Inflammatory macrophage treated with lipopolysaccharide for 1 hour (primary cell): ENCODE results near the gene PRTFDC1.
"Not testable (repeated sequence)": the region's sequence is repeated elsewhere in the genome, so short reads cannot be mapped to it uniquely, and the experiment has no call there.

ENCODE experiments used
- DNase-seq, 2 donors: peaks; one replicate each; pipeline ENCODE4 v3.0.0-alpha.2; 2020 to 2022

PRTFDC1 gene

GRCh38 chr10:24963521-24964041 is 11.2 kb upstream of the PRTFDC1 start:
- DNase-seq, result no peak

- no peak for DNase-seq
Observed at GRCh38 chr10:24962995-24963394, 10.6 kb upstream of the PRTFDC1 start.

- DNase-seq, result no peak
Observed at GRCh38 chr10:24961582-24961981, 9.2 kb upstream of the PRTFDC1 start.

GRCh38 chr10:24959382-24959730 is 7.0 kb upstream of the PRTFDC1 start:
- no peak for DNase-seq

- DNase-seq, result no peak
Observed at GRCh38 chr10:24958721-24959381, 6.4 kb upstream of the PRTFDC1 start.

- peak; percentile 9 to 46 for DNase-seq
Observed at GRCh38 chr10:24958091-24958720, 5.8 kb upstream of the PRTFDC1 start.

- DNase-seq, result not testable (repeated sequence)
Observed at GRCh38 chr10:24957624-24958051, 5.2 kb upstream of the PRTFDC1 start.

GRCh38 chr10:24953675-24954074 is 1.3 kb upstream of the PRTFDC1 start:
- no peak for DNase-seq

GRCh38 chr10:24952707-24953645 is 570 bp upstream of the PRTFDC1 start:
- no peak for DNase-seq

GRCh38 chr10:24951201-24952142 is 934 bp downstream of the PRTFDC1 start:
- no peak for DNase-seq

GRCh38 chr10:24950439-24950838 is 2.0 kb downstream of the PRTFDC1 start:
- no peak for DNase-seq

- no peak for DNase-seq
Observed at GRCh38 chr10:24949616-24950015, 2.8 kb downstream of the PRTFDC1 start.

GRCh38 chr10:24947304-24948097 is 4.9 kb downstream of the PRTFDC1 start:
- no peak for DNase-seq

- no peak for DNase-seq
Observed at GRCh38 chr10:24944512-24945255, 7.7 kb downstream of the PRTFDC1 start.

- no peak for DNase-seq
Observed at GRCh38 chr10:24938525-24938924, 13.9 kb downstream of the PRTFDC1 start.

GRCh38 chr10:24938076-24938475 is 14.3 kb downstream of the PRTFDC1 start:
- no peak for DNase-seq

GRCh38 chr10:24935504-24936292 is 16.7 kb downstream of the PRTFDC1 start:
- DNase-seq, result peak in 1 of 2 donors; percentile 17

- no peak for DNase-seq
Observed at GRCh38 chr10:24931236-24931635, 21.2 kb downstream of the PRTFDC1 start.

- no peak for DNase-seq
Observed at GRCh38 chr10:24930427-24930826, 22.0 kb downstream of the PRTFDC1 start.

GRCh38 chr10:24929904-24930303 is 22.5 kb downstream of the PRTFDC1 start:
- no peak for DNase-seq
